ENCODE measurements around the gene IL18R1.

DNA sequence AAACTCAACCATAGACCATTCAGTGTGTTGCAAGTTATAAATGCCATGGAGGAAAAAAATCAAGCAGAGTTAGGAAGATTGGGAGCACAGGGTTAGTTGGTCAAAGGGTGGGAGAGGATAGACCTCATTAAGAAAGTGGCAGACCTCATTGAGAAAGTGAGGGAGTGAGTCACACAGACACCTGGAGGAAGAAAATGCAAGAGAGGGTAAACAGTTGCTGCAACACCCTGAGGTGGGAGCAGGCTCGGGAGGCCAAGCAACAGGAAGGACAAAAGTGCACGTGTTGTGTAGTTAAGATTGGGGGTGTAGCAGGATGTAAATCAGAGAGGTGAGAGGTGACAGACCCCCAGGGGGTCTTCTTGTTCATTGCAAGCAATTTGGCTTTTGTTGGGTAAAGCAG, 37.9 kb upstream of the IL18R1 start:
- TF ChIP-seq EZH2 (IDR thresholded peaks at IDR 0.05), result no peak
- no peak for TF ChIP-seq POLR2AphosphoS5 (IDR thresholded peaks at IDR 0.05; ENCODE audit: borderline replicate concordance, low read depth, low read length)
- no peak for TF ChIP-seq FOXP2 (optimal IDR thresholded peaks at IDR 0.05; ENCODE audit: control extremely low read depth, extremely low read length, insufficient read depth)
